Measurements from ENCODE around the gene ADO.
"Not testable (repeated sequence)": the region's sequence is repeated elsewhere in the genome, so short reads cannot be mapped to it uniquely, and the experiment has no call there.

ADO gene
- 12.3 to 23.8 (median 17.4) reads per million in 4 donors for total RNA-seq

DNA sequence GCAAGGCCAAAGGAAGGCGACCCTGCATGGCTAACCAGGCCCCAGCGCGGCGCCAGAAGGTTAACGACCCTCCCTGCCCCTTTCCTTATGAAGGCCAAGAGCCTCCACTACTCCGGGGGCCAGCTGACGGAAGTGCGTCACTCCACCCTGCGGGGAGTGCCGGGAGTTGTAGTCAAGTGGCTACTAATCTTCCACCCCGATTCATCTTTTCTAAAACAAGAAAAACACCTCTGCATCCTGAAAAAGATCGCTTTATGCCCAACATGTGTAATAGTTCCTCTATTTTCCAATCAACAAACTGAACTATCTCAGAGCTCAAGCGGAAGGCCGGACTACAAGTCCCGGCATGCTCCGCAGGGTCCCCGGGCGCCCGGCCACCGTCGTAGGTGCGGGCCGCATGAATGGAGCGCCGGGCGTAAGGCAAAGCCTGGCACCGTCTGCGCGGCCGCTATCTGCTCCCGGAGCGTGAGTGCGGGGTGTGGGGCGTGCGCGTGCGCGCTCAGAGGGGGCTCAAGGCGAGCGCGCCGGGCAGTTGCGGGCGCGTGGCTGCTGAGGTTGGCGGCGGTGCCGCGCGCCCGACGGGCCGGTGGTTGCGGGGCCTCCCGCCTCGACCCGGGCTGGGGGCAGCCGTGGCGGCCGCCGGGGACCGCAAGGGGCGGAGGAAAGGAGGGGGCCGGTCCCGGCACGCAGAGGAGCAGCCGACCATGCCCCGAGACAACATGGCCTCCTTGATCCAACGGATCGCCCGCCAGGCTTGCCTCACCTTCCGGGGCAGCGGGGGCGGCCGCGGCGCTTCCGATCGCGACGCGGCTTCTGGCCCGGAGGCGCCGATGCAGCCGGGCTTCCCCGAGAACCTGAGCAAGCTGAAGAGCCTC, at the start of gene ADO:
TSS of gene ADO (plus strand) at position 365 of the 875 bp plus-strand sequence. CDS start at position 705, 340 bp downstream.
- peak; percentile 52 to 82 (median 74) for DNase-seq

DNA sequence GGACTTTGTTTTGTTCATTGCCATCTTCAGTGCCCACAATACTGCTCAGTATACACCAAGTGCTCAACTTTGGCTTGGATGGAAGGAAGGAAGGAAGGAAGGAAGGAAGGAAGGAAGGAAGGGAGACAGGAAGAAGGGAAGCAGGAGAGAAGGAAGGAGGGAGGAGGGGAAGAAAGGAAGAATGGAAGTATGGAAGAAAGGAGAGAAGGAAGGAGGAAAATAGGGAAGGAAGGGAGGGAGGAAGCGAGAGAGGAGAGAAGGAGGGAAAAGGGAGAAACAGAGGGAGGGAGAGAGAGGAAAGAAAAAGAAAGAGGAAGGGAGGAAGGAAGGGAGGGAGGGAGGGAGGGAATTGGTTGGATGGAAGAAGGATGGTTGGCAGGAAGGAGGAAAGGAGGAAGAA, 49.6 kb upstream of the ADO start:
- no peak for DNase-seq

DNA sequence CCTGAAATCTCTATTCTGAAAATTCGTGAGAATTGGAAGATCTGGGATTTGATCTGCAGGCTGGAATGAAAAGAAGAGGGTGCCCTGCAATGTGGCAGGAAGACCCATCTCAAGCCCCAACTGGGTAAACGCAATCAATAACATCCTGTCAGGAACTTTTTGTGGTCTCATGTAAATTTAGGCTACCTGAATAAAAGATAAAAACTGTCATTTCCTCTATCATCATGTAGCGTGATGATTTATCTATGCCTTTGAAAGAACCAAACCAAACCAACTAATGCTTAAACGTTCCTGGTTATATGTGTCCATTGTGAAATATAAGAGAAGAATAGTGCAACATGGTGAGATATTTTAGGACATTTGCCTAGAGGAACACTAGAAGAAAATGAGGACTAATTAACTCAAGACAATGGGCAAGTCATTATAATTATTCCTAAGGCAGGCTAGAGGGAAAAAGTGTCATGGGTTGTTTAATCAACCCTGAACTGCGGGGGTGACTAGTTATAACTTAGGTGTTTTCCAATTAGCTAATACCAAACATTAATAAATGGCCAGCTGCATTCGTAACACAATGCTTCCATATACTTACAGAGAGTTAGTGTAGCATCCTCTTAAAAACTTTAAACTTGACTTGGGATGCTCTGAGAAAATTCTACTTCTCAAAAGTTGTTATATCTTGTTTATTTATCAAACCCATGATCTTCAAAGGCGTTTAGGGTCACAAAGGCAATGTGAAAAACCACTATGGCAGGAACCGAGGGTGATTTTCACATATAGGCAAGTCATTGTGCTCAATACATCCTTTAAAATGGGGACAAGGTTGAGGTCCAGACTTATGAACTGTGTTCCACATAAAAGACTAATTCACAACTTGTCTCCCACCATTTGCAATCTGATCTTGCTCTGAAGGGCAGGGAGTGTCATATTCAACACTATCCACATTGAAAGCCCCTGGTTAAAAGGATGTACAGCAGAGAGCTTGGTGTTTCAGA, 48.6 kb upstream of the ADO start:
- no peak for DNase-seq

DNA sequence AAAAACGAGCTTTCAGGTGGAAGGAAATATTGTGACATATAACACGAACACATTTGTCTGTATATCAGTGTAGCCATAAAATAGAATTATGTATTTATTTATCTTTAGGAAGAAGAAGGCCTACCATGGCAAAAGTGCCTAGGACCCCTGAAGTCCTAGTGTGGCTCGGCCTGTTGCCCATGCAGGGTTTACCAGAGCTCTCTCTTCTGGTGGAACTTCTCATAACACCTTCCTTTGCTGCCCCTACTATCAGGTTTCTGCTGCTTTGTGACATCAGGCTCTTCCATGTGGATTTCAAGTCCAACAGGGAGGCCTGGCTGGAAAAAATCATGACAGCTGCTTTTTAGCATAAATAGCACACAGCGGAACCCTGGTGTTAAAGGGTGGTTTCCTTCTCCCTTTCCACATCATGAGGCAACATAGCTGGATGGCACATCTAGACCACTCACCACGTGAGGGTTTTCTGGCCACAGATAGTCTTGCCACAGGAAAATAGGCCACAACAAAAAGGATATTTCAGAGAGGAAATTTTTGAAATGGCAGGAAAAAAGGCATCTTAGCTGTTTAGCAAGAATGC, 44.8 kb upstream of the ADO start:
- no peak for DNase-seq

GRCh38 chr10:62760401-62760800, 44.1 kb upstream of the ADO start:
- no peak for DNase-seq

GRCh38 chr10:62761115-62761514, 43.4 kb upstream of the ADO start:
- no peak for DNase-seq

DNA sequence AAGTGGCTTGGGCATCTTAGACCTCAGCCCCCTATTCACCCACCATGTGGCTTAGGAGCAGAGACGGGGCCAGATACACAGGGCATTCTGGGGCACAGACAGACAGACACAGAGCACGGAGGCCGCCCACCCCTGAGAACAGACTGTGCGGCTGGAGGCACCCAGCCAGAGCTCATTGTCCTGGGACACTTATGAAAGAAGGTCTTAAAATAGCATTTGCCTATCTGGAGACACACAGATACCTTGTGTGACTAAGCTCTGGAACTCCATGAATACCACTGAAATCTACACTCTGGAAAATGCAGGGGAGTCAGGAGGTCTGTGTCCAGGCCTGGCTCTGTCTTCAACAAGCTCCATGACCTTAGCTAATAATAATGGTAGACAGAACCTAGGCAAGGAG, 41.4 kb upstream of the ADO start:
- no peak for DNase-seq

- no peak for DNase-seq
These were observed 40.5 kb upstream of the ADO start for GRCh38 chr10:62764011-62764410.

- DNase-seq, result no peak
These were observed 38.8 kb upstream of the ADO start for GRCh38 chr10:62765726-62766125.

DNA sequence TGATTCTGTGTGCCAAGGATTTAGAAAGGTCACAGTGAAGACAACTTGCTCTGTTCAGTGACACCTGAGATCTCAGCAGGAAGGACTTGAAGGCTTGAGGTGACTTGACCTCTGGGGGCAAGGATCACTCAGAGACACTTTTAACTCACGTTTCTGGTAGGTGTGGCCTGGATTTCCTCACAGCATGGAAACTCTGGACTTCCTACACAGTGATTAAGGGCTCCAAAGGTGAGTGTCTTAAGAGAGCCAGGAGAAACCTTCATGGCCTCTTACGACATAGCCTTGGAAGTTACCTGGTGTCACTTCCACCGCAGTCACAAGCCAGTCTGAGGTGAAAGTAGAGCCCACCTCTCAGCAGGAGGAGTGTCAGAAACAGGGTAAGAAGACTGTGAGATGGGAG, 38.1 kb upstream of the ADO start:
- DNase-seq, result no peak

DNA sequence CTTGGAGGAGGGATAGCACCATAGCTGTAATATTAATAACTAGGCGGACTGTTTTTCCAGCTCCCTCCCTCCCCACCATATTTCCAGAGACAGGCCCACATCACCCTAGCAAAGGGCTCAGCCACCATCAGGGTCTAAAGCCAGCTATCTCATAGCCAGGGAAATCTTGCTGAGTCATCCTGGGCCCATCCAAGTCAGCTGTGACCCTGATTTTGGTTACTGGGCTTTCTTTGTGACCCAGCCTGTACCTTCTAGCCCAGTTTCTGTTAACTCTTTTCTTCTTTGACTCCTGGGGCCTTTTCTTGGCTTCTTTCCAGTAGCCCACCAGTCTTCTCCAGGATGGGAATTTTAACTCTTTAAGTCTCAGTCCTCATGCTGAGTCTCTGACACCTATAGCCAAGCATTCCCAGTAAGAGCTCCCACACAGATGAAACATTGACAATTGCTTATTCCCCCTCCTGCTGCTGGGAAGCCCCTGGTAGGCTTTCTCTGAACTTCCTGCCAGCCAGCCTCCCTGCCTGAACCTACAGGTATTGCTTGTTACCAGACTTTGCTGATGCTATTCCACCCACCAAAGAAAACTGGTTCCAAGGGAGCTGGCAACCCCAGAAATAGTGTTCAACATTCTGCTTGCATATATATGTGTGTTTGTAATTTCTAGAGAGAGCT, 34.8 kb upstream of the ADO start:
- DNase-seq, result no peak

- no peak for DNase-seq
These were observed 32.1 kb upstream of the ADO start for GRCh38 chr10:62772186-62772974.

- DNase-seq, result no peak
These were observed 26.4 kb upstream of the ADO start for GRCh38 chr10:62778125-62778524.

DNA sequence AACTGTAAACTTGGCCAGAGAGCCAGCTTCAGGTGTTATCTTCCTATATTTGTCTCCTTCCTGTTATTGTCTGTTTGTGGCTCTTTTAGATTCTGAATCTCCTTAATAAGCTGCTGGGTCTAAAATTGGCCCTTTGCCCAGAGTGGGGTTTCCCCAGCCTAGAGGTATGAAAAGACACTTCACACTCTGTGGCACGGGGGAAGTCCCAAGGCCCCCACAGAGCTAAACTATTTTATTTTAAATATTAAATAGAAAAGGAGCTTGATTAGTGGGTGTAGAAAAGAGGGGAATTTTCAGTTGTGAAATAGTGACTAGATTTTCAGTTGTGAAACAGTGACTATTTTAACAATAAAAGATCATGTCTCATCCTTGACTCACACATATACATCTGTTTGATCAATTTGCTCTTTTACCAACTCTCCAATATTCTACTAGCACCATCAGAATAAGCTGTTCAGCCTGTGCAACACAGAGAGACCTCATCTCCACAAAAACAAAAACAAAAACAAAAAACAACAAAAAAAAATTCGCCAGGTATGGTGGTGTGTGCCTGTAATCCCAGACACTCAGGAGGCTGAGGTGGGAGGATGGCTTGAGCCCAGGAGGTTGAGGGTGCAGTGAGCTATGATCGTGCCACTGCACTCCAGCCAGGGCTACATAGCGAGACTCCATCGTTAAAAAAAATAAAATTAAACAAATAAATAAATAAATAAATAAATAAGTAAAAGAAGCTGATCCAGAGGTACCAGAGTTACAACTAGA, 24.9 kb upstream of the ADO start:
- peak; percentile 32 to 80 (median 74) for DNase-seq

- not testable (repeated sequence) for DNase-seq
These were observed 20.0 kb upstream of the ADO start for GRCh38 chr10:62784537-62784936.

DNA sequence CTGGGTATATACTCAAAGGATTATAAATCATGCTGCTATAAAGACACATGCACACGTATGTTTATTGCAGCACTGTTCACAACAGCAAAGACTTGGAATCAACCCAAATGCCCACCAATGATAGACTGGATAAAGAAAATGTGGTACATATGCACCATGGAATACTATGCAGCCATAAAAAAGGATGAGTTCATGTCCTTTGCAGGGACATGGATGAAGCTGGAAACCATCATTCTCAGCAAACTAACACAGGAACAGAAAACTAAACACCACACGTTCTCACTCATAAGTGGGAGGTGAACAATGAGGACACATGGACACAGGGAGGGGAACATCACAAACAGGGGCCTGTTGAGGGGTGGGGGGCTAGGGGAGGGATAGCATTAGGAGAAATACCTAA, 16.2 kb upstream of the ADO start:
- DNase-seq, result not testable (repeated sequence)

- no peak for DNase-seq
These were observed 15.6 kb upstream of the ADO start for GRCh38 chr10:62788861-62789467.

GRCh38 chr10:62790019-62790555, 14.4 kb upstream of the ADO start:
- DNase-seq, result no peak

DNA sequence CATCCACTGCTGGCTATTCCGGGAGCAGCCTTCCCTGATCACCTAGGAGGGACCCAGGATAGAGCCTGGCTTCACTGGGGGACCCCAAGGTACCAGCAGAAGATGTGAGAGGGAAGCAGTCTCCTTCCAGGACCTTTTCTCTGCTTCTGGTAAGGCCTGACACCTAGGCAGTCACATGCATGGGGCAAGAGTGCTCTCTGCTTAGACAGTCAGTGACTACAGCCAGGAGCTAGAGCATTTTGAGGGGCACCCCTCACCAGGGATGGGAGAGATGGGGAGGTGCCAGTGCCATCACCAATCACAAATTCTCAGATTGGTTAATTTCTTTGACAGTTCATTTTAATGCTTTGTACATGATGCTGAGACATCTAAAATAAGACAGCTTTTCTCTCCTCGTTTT, 13.9 kb upstream of the ADO start:
- DNase-seq, result no peak

GRCh38 chr10:62792261-62792660, 12.3 kb upstream of the ADO start:
- no peak for DNase-seq
